ENCODE data around the gene GOLGA1. TPM values are rescaled to one million over a fixed set of nuclear protein-coding genes. Genes with fewer than 3 reads are reported as not detected.

GOLGA1 gene
- polyA plus RNA-seq, 1 of the 3 experiments (the other 2 are of a cell fraction): 10.0 TPM

- no peaks in the 10 kb centered on the region for H3F3A ChIP-seq (replicated peaks; ENCODE audit: insufficient read depth)
Measured at GRCh38 chr9:124886461-124886860, 54.4 kb downstream of the GOLGA1 start.

More at GRCh38 chr9:124886461-124886860, 54.4 kb downstream of the GOLGA1 start:
- no peak overlapping the region for H3K9ac ChIP-seq
- 89% methylated on average over 10 of the region's 10 CpGs for WGBS (ENCODE audit: low lambda C conversion rate)
- no peaks in the 10 kb centered on the region for H3K79me2 ChIP-seq (ENCODE audit: insufficient read depth)
- no peak for TF ChIP-seq FOSL2 (IDR thresholded peaks at IDR 0.05; ENCODE audit: borderline replicate concordance, low read depth)
- TF ChIP-seq GABPA (IDR thresholded peaks at IDR 0.05; ENCODE audit: low read depth): no peak
- no peak for TF ChIP-seq PBX3 (IDR thresholded peaks at IDR 0.05)
- TF ChIP-seq CTCF (IDR thresholded peaks at IDR 0.05): no peak
- TF ChIP-seq IRF3 (IDR thresholded peaks at IDR 0.05; ENCODE audit: low read depth, low read length): no peak
- TF ChIP-seq ZBTB33 (IDR thresholded peaks at IDR 0.05; ENCODE audit: borderline replicate concordance, low read depth): no peak
- no peak for TF ChIP-seq USF2 (IDR thresholded peaks at IDR 0.05; ENCODE audit: borderline replicate concordance, low read depth, low read length)
- TF ChIP-seq REST (IDR thresholded peaks at IDR 0.05; ENCODE audit: low read depth, low read length): no peak
- no peak for TF ChIP-seq EP300 (IDR thresholded peaks at IDR 0.05; ENCODE audit: borderline replicate concordance in 1 of 2, low read depth in 1 of 2, low read length in 1 of 2)
- no peak for TF ChIP-seq NFIC (IDR thresholded peaks at IDR 0.05; ENCODE audit: borderline replicate concordance)
- no peak for TF ChIP-seq YY1 (IDR thresholded peaks at IDR 0.05; ENCODE audit: low read depth)
- no peak for TF ChIP-seq ELF1 (IDR thresholded peaks at IDR 0.05)
- no peak for TF ChIP-seq GATA2 (CRISPR knock-in tag; IDR thresholded peaks at IDR 0.05)
- TF ChIP-seq CHD2 (IDR thresholded peaks at IDR 0.05; ENCODE audit: low read length, partially characterized antibody): no peak
- H3K4me2 ChIP-seq: no peak overlapping the region
- no peak overlapping the region for H3K27ac ChIP-seq (ENCODE audit: low read depth in 2 of 2, low read length in 1 of 2)
- H3K27me3 ChIP-seq (ENCODE audit: insufficient read depth): no peaks in the 10 kb centered on the region
- peaks cover 0 to 54% of the 10 kb centered on the region in 2 experiments for H3K36me3 ChIP-seq (replicated peaks in 1 of 2; ENCODE audit: control insufficient read depth in 1 of 2, insufficient read depth in 2 of 2, low read length in 1 of 2)
- no peaks in the 10 kb centered on the region for H3K9me2 ChIP-seq
- DNase-seq: no peak
- no peaks in the 10 kb centered on the region for H4K20me1 ChIP-seq (ENCODE audit: insufficient read depth)
- no peaks in the 10 kb centered on the region for H3K4me1 ChIP-seq (ENCODE audit: control insufficient read depth in 1 of 2, insufficient read depth in 2 of 2, low read depth in 1 of 2, low read length in 1 of 2)
- ChIA-PET CTCF (no interaction called here), POLR2A (no interaction called here)
- H3K4me3 ChIP-seq (ENCODE audit: low read depth in 2 of 2, low read length in 1 of 2): no peak overlapping the region
- no peak overlapping the region for H2AFZ ChIP-seq (ENCODE audit: low read depth)
- no peaks in the 10 kb centered on the region for H3K9me3 ChIP-seq
